ENCODE data around the gene FZR1.

DNA sequence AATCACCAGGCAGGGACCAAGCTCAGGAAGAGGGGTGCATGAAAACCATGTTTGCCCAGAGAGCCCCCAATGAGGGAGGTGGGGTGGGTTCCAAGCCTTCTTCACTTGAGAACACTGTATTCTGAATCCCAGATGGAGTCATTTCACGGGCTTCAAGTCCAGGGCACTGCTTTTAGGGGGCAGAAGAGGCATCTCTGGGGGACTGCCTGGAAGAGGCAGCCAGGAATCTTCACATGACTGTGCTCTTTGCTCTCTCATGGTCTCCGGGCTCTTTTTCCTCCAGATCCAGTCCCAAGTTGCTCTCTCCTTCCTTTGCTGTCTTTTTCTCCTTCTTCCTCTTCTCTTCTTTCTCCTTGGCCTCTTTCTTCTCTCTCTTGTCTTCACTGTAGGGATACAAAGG is 31.5 kb upstream of the FZR1 start:
- no peak for TF ChIP-seq POLR2A (IDR thresholded peaks at IDR 0.05)
- TF ChIP-seq, protein P1, sequence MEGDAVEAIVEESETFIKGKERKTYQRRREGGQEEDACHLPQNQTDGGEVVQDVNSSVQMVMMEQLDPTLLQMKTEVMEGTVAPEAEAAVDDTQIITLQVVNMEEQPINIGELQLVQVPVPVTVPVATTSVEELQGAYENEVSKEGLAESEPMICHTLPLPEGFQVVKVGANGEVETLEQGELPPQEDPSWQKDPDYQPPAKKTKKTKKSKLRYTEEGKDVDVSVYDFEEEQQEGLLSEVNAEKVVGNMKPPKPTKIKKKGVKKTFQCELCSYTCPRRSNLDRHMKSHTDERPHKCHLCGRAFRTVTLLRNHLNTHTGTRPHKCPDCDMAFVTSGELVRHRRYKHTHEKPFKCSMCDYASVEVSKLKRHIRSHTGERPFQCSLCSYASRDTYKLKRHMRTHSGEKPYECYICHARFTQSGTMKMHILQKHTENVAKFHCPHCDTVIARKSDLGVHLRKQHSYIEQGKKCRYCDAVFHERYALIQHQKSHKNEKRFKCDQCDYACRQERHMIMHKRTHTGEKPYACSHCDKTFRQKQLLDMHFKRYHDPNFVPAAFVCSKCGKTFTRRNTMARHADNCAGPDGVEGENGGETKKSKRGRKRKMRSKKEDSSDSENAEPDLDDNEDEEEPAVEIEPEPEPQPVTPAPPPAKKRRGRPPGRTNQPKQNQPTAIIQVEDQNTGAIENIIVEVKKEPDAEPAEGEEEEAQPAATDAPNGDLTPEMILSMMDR (IDR thresholded peaks at IDR 0.05 in 4 of 5, conservative IDR thresholded peaks at IDR 0.05 in 1 of 5), result no peak

All from gastrocnemius medialis (tissue), 4 donors.